Activated naive CD4-positive, alpha-beta T cell treated with anti-CD3 and anti-CD28 coated beads, Interleukin-2, amount 50 U/mL, for 72 hours (primary cell): ENCODE data around the gene JARID2. TPM values are rescaled to one million over a fixed set of nuclear protein-coding genes. Genes with fewer than 3 reads are reported as not detected.

Source experiments
- ATAC-seq, 2 donors: fragments of 150-1000 bp; cut with Tn5 transposase; 2 replicates each; pipeline ENCODE4 v1.10.0; 2021; ENCODE audit warnings: mild to moderate bottlenecking in 2 of 2, moderate library complexity in 2 of 2
- DNase-seq, 2 donors: peaks; one replicate each; pipeline ENCODE4 v3.0.0; 2021 to 2022; ENCODE audit warnings: low spot score in 2 of 2
- H3K27ac Mint-ChIP-seq, 2 donors: one replicate each; pipeline ENCODE4 v1.8.0; 2022; ENCODE audit warnings: mild to moderate bottlenecking in 2 of 2, mixed read lengths in 2 of 2
- H3K36me3 Mint-ChIP-seq, 2 donors: one replicate each; pipeline ENCODE4 v1.8.0; 2022; ENCODE audit warnings: mixed read lengths in 2 of 2
- H3K9me3 Mint-ChIP-seq, 2 donors: one replicate each; pipeline ENCODE4 v1.8.0; 2022; ENCODE audit warnings: mixed read lengths in 2 of 2
- total RNA-seq, 2 donors: library from RNA; stranded (reverse); gene quantifications; one replicate each; pipeline ENCODE4 v1.2.3, GENCODE V29; 2022

The JARID2 gene
- total RNA-seq, 2 donors from 2014 or later: 35.3 to 36.3 TPM

DNA sequence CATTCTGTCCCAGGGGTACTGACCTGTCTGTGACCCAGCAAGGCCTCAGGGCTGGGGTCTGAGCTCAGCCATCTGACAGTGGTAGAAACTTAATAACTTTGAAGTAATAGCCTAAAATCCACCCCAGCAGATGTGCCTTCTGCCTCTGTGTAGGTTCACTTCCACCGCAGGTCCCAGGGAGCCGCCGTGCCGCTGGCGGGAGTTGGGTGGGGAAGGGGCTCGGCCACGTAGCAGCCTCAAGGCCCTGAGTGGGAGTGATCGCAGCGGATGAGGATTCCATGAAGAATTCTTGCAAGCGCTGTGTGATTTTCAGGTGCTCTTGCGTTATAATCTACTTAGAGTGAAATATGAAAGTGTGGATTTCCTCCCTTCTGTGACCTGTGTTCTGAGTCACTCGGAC is 253.3 kb downstream of the JARID2 start:
- DNase-seq (no peak), ATAC-seq (no peak)
- peaks cover 9 to 10% of the 10 kb centered on the region in 2 donors for H3K36me3 Mint-ChIP-seq
- H3K9me3 Mint-ChIP-seq: no peaks in the 10 kb centered on the region
- H3K27ac Mint-ChIP-seq: peak overlapping the region in 1 of 2 donors; percentile 78

DNA sequence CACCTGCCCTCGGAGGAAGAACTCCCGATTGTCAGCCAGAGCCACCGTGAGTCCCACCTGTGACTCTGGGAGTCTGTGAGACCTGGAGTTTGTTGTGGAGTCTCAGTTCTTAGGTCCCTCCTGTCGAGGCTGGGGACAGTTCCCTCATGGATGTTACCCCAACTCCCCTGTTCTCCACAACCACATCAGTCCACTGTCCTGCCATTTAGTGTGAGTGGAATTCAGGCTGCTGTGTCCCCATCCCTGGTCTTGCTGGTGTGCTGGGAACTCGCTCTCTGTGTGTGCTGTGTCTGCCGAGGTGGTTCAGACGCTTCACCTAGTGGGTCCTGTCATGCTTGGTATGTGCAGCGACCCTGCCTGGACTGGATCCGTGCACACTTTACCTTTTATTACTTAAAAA is 253.7 kb downstream of the JARID2 start:
- Mint-ChIP-seq H3K9me3 (no peaks in the 10 kb centered on the region), H3K36me3 (peaks cover 9 to 14% of the 10 kb centered on the region in 2 donors), H3K27ac (peak overlapping the region; percentile 77 to 78)
- ATAC-seq: no peak
- DNase-seq: no peak

DNA sequence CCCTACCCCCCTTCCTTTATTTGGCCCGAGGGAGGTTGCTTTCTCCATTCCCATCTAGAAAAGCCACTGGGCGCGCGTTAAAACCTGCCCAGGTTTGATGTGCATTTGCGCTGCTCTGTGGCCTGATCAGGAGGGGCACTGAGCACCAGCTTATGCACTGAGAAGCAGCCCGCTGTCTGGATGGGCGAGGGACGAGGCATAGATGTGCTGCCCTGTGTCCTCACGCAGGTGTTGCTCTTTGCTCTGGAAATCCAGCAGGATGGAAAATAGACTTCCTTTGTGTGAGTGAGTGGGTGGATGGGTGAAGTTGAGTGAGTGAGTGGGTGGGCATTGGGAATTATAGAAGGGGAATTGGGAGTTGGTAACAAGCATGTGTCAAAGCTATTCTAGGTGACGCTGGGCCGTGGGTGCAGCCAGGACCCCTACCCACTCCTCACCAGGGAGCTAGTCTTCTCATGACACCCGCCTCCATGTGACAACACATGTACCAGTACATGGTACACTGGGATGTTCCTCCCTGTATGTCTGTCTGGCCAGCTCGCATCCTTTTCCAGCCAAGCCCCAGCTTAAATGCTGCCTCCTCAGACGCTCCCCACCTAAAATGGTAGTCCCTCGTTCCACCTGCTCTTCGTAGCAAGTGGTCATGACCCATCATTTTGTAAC is 254.3 kb downstream of the JARID2 start:
- no peaks in the 10 kb centered on the region for H3K9me3 Mint-ChIP-seq
- no peak for ATAC-seq
- DNase-seq: peak in 1 of 2 donors; percentile 4
- peaks cover 9 to 20% of the 10 kb centered on the region in 2 donors for H3K36me3 Mint-ChIP-seq
- H3K27ac Mint-ChIP-seq: peak overlapping the region; percentile 77 to 78

DNA sequence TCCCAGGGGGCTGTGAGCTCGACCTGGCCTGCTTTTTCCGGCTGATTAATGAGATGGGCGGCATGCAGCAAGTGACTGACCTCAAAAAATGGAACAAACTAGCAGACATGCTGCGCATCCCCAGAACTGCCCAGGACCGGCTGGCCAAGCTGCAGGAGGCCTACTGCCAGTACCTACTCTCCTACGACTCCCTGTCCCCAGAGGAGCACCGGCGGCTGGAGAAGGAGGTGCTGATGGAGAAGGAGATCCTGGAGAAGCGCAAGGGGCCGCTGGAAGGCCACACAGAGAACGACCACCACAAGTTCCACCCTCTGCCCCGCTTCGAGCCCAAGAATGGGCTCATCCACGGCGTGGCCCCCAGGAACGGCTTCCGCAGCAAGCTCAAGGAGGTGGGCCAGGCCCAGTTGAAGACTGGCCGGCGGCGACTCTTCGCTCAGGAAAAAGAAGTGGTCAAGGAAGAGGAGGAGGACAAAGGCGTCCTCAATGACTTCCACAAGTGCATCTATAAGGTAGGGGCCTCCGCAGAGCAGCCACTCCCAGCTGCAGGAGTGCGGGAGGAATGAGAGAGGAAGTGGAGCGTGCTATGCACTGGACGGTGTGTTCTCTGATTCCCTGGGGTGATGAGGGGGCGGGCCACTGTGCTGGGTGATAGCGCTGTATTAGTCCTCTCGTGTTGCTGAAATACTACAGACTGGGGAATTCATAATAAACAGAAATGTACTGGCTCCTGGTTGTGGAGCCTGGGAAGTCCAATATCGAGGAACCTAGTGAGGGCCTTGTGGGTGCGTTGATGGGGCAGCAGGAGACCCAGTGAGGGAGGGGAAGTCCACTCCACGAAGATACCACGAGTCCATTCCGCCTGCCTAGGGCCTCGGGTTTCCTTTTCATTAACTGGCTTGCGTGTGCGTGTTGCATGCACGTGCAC is 255.3 kb downstream of the JARID2 start:
- no peak for ATAC-seq
- peak overlapping the region; percentile 78 to 95 for H3K27ac Mint-ChIP-seq
- no peaks in the 10 kb centered on the region for H3K9me3 Mint-ChIP-seq
- no peak for DNase-seq
- H3K36me3 Mint-ChIP-seq: peaks cover 1 to 12% of the 10 kb centered on the region in 2 donors

DNA sequence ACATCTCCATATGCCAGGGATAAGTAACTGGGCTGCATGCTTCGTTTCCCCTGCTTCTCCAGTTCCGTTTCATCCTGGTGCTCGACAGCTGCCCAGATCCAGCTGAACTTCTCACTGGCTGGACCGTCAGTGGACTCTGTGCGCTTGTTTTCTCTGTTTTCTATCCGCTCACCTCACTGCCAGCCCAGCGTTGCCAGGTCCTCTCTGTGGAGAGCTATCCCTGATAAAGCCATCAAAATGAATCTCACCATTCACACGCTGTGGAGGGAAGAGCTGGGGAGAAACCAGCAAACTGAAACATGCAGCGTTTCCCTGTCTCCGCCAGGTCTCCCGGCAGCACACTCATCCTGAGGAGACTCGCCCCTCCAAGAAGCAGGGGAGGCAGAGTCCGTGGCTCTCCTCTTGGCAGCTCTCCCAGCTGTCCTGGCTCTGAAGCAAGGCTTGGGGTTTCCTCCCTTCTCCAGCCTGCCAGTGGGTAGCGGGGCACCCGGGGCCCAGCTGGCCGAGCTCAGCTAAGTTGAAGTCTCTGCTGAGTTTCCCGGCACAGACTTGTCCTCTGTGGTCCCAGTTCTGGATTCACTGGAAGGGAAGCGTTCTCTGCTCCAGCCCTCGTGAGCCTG is 256.1 kb downstream of the JARID2 start:
- ATAC-seq: no peak
- Mint-ChIP-seq H3K36me3 (peaks cover 0 to 12% of the 10 kb centered on the region in 2 donors), H3K27ac (peak overlapping the region in 1 of 2 donors; percentile 34), H3K9me3 (no peaks in the 10 kb centered on the region)
- no peak for DNase-seq

DNA sequence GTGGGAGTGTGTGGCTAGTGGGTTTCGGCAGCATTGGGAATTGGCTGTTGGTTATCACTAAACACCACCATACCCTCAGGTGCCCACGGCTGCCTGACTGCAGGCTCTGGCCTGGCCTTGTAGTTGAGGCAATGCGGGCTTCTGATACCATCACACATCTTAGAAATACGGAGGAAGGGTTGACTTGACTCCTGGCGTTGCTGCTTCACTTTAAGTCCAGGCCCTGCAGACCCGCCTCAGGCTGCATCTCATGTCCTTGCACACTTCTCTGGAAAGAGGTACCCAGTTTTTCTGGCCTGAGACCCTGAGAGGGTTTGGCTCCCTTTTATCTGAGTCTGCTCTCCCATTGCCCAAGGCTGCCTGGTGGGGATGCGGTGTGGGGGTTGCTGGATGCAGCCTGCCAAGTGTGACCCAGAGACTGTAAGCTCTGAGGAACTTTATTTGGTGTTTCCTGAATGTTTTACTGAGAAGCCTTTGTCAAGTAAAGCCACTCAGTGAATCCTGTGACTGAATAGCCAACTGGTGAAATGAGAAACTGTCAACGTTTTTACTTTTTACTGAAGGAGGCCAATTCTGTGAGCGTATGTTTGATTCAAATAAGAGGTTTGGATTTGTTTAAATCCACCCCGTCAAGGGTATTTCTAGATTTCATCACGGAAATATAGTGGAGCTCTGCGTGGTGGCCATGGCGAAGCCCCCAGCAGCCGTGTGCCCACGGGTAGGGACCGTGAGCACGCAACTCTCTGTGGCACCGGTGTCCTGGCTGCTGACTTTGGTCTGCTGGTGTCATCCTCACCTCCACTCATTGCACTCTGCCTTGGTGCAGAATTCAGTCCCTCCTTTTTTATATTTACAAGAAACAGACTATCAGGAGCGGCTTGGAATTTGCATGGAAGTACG is 256.8 kb downstream of the JARID2 start:
- Mint-ChIP-seq H3K27ac (peak overlapping the region in 1 of 2 donors; percentile 34), H3K36me3 (peaks cover 0 to 12% of the 10 kb centered on the region in 2 donors), H3K9me3 (no peaks in the 10 kb centered on the region)
- ATAC-seq (no peak), DNase-seq (no peak)

DNA sequence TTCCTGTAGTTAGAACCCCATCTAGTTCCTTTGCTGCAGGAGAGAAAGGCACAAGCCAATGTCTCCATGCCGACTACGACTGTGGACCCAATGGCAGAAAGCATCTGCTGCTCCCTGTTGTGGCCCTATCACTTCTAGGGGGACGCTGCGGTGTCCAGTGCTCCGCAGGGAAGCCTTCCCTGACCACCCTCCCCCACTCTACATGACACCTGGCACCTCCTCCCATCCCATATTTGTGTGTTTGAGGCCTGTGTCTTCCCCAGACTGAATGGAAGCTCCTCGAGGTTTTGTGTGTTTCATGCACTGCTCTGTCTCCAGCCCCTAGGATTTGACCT is 257.4 kb downstream of the JARID2 start:
- Mint-ChIP-seq H3K9me3 (no peaks in the 10 kb centered on the region), H3K36me3 (peaks cover 0 to 12% of the 10 kb centered on the region in 2 donors), H3K27ac (peak overlapping the region; percentile 54 to 93)
- no peak for ATAC-seq
- no peak for DNase-seq

DNA sequence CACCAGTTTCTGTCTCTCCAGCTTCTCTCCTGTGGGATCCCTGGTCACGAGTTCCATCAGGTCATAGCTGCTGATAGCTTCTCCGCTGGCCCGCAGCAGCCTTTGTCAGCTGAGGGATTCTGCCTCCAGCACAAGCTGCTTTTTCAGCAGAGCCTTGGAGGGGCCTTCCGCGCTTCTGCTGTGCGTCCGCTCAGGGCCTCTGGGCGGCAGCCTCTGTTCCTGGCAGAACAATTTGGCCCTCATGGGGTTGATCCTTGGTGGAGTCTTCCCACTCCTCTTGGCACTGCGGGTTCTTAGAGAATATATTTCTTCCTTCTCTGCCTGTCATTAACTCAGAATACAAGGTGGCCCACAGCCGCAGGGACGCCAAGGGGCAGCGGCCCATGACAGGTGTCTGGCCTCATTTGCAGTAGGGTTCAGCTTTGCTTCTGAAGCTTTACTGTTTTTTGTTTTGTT is 258.2 kb downstream of the JARID2 start:
- ATAC-seq (peak in 1 of 2 donors; percentile 3), DNase-seq (no peak)
- peaks cover 0 to 16% of the 10 kb centered on the region in 2 donors for H3K36me3 Mint-ChIP-seq
- H3K27ac Mint-ChIP-seq: peak overlapping the region; percentile 54 to 81
- no peaks in the 10 kb centered on the region for H3K9me3 Mint-ChIP-seq

DNA sequence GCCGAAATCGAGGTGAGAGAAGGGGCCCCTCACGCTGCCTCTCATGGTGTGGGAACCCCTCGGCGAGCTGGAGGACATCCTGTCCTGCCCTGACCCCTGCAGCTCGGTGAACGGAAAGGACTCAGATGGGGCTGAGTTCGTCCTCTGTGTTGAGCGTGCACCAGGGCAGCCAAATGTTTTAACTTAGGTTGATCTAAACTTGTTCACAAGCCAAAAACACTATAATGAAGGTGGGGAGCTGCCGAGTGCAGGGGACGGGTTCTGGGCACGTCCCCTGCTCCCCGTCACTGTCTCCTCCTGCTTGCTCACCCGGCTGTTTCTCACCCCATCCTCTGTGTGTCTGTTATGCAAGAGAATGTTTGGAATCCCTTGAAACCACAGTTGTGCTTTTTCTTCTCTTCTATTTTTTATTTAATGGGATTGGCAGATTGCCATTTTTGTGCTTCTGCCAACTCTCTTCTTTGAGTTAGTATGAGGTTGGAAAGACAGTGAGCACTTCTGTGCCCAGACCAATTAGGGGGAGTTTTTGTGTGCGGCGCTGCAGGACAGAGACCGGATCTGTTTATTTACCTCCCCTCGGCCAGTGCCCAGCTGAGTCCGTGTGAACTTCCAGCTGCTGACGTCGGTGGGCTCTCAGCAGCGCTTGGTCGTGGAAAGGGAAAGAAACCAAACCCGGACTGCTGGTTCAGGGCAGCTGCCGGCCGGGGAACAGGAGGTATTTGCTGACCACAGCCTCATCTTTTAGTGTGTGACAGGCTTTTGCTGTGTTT is 258.9 kb downstream of the JARID2 start:
- Mint-ChIP-seq H3K9me3 (no peaks in the 10 kb centered on the region), H3K27ac (peak overlapping the region; percentile 54 to 81), H3K36me3 (peaks cover 0 to 17% of the 10 kb centered on the region in 2 donors)
- no peak for ATAC-seq
- DNase-seq: no peak

DNA sequence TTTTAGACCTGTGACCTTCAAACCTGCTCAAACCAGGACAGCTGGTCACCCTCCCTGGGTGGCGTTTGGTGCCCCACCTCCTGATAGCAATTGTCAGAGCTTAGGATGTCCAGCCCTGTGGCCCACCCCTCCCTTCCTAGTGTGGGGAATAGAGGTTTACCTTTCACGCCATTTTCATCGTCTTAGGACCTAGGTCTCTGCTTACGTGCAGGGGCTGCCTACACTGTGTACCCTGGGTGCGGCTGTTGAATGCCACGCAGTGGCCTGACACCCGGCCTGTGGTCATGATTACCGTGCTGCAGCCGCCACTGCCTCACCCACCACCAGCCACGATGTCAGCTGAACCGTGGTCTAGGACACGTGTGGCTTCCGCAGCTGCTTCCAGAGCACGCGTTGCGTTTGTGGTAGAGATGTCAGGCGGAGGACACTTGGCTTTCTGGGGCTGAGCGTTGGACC is 259.6 kb downstream of the JARID2 start:
- H3K27ac Mint-ChIP-seq: peak overlapping the region; percentile 54 to 57
- H3K36me3 Mint-ChIP-seq: peaks cover 0 to 17% of the 10 kb centered on the region in 2 donors
- ATAC-seq (no peak), DNase-seq (peak in 1 of 2 donors; percentile 30)
- H3K9me3 Mint-ChIP-seq: no peaks in the 10 kb centered on the region

DNA sequence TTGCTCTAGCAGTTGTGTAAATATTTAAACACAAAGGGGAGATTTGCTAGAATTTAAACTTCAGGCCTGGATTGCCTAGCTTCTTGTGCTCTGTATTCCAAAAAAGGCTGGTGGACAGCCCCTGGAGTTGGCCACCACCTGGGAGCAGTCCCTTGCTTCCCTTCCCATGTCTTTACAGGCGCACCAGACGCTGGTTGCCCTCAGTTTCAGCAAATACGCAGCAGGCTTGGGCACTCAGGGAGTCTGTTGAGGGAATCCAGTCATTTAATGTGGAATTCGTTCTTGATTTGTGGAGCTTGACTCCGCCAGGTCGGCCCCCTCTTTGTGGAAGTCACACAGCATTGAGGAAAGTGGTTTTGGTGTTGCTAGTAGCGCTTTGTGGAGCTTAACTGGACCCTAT is 260.2 kb downstream of the JARID2 start:
- Mint-ChIP-seq H3K27ac (peak overlapping the region in 1 of 2 donors; percentile 54), H3K36me3 (peaks cover 0 to 17% of the 10 kb centered on the region in 2 donors), H3K9me3 (no peaks in the 10 kb centered on the region)
- peak in 1 of 2 donors; percentile 39 for DNase-seq
- ATAC-seq: no peak

DNA sequence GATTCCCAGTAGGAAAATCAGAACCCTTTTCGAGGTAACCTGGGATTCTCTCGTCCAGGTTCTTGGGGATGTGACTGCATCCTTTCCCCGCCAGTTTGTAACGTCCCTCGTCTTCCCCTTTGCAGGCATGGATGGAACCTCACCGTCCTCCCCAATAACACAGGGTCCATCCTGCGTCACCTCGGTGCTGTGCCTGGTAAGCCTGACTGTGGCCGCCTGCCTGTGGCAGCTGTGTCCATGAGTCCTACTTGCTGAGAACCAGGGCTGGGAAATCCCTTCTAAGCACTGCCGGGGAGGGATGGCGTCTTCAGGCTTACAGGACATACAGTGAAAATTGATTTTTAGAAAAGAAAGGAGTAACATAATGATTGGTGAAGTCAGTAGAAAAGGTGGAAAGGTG is 261.4 kb downstream of the JARID2 start:
- peak overlapping the region; percentile 10 to 74 for H3K27ac Mint-ChIP-seq
- H3K9me3 Mint-ChIP-seq: no peaks in the 10 kb centered on the region
- DNase-seq (no peak), ATAC-seq (no peak)
- H3K36me3 Mint-ChIP-seq: peaks cover 3 to 23% of the 10 kb centered on the region in 2 donors

DNA sequence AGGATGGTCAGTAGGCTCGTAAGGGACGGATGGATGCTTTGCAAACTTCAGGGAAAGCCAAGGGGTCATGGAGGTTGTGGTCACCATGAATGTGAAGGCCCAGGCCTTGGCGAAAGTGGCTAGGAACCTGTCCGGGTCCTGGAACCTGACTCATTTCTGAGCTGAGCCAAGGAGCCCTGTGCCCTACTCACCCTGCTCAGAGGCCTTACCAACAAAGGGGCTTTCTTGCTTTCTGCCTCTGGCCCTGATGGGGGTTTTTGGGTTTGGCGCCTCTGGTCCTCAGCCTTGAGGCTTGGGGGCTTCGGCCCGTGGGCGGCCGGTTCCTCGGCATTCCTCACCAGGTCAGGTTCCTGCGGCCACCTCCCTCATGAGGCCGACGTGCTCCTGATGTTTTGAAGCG is 261.9 kb downstream of the JARID2 start:
- H3K27ac Mint-ChIP-seq: peak overlapping the region in 1 of 2 donors; percentile 82
- H3K9me3 Mint-ChIP-seq: no peaks in the 10 kb centered on the region
- H3K36me3 Mint-ChIP-seq: peaks cover 9 to 29% of the 10 kb centered on the region in 2 donors
- DNase-seq: no peak
- ATAC-seq: no peak

DNA sequence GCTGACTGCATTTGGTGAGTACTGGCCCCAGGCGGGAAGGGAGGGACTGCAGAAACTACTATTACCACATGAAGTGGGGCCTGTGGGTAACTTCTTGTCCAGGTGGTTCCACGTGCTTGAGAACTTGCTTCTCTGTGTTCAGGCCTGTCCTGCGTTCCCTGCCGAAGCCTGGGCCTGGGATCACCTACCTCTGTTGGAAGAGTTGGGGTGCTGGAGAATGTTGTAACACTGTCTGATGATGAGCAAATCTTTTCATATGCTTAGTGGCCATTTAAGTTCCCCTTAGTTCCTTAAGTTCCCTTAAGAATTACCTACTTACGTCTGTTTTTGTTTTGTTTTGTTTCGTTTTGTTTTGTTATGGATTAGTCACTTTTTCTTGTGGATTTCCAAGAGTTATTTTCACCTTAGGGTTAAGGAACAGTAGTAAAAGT is 262.6 kb downstream of the JARID2 start:
- DNase-seq: no peak
- Mint-ChIP-seq H3K27ac (peak overlapping the region; percentile 82 to 86), H3K9me3 (no peaks in the 10 kb centered on the region), H3K36me3 (peaks cover 13 to 34% of the 10 kb centered on the region in 2 donors)
- no peak for ATAC-seq

DNA sequence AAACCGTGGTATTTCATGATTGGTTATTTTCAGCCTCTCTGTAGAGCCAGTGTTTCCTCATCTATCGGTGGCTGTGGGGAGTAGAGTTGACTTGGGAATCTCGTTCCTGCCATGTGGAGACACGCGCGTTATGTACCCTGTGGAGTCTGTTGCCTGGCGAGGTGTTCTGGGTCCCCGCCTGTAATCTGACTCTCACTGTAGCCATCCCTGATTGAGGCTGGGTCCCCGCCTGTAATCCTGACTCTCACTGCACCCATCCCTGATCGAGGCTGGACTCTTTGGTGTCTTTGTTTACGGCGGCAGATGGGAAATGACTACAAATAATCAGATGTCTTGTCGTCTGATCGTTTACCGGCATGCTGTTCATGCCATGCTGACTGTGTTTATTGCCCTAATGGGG is 263.1 kb downstream of the JARID2 start:
- peak overlapping the region; percentile 82 to 92 for H3K27ac Mint-ChIP-seq
- DNase-seq (no peak), ATAC-seq (no peak)
- H3K36me3 Mint-ChIP-seq: peaks cover 18 to 38% of the 10 kb centered on the region in 2 donors
- no peaks in the 10 kb centered on the region for H3K9me3 Mint-ChIP-seq
